Lower leg skin (tissue), 3 donors: Measurements from ENCODE around the gene JKAMP.

ENCODE experiments used
- CTCF ChIP-seq, 3 donors: fragments of 450-650 bp; IDR thresholded peaks; one replicate each; pipeline ENCODE4 v1.5.1; 2016; ENCODE audit warnings: antibody characterized with exemption in 3 of 3, mild to moderate bottlenecking in 3 of 3, moderate library complexity in 2 of 3
- POLR2A ChIP-seq, 2 donors: fragments of 450-650 bp; IDR thresholded peaks; one replicate each; pipeline ENCODE4 v1.6.1; 2016 to 2017; ENCODE audit warnings: antibody characterized with exemption in 2 of 2, mild to moderate bottlenecking in 1 of 2, moderate library complexity in 1 of 2

DNA sequence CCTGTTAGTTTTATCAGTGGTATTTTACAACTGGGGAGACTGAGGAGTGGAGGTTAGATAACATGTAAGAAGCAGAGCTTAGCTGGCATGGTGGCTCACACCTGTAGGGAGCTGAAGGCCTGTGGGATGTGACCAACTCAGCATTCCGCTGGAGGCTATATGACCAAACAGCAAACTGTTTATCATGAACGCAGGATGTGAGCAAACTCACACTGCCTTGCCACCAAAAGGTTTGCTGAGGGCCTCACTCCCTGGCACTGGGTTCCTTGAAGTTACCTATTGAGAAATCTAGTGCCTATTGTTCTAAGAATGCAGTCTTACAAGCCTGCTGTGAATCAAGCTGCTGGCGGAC lies 23.4 kb downstream of the JKAMP start:
- TF ChIP-seq CTCF (IDR thresholded peaks at IDR 0.05) = no peak
- TF ChIP-seq POLR2A (IDR thresholded peaks at IDR 0.05) = no peak
